ENCODE measurements around the gene BMPER.
A peak's percentile ranks its signal among the peaks of the same experiment; 100 is the strongest.

The BMPER gene

GRCh38 chr7:33892945-33893344 lies 12.4 kb upstream of the BMPER start:
- DNase-seq: no peak

DNA sequence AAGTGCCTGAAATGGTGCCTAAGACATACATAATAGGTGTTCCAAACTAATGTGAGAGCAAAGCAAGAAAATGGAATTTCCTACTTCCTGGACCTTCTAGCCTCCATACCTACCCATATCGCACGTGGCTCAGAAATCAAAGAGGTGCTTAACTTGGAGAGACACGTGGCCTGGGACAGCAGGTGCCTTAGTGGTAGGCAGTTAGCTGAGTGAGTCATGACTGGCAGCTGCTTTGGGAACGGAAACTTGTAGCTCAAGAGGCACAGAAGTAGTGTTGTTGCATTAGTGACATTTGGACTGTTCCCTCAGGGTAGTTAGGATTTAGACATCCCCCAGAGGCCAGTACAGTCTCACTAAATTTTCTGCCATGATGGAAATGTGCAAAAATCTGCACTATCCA lies 12.0 kb upstream of the BMPER start:
- DNase-seq: no peak

DNA sequence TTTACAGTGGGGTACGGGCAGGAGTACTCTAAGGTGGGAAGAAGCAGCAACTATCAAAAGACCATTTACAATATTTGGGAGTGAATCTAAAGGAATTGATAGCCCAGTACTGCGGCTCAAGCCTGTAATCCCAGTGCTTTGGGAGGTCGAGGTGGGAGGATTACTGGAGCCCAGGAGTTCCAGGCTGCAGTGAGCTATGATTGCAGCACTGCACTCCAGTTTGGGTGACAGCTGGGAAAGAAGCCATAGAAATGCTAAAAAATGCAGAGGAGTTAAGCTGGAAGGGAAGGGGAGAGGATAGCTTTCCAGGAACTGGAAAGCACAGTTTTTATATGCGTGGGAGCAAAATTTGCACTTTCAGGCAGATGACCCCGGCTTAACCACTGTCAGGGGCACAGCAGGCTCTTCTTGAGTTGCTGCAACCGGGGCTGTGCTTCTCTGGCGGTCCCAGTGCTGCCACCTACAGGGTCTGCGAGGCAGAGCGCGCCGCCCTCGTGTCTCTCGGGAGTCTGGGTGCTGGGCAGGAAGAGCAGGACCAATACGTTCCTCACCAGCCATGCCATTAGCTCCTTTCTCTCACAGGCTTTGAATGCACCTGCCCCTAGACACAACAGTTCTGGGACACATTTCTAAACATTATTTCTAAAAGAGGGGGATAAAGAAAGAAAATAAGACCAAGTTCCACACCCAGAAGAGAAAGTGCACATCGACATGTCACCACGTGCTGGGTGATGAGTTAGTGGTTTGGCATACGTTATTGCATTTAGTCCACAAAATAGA lies 10.1 kb upstream of the BMPER start:
- peak; percentile 65 for DNase-seq

GRCh38 chr7:33900501-33900900 lies 4.8 kb upstream of the BMPER start:
- no peak for DNase-seq

GRCh38 chr7:33901199-33901598 lies 4.1 kb upstream of the BMPER start:
- DNase-seq: no peak

DNA sequence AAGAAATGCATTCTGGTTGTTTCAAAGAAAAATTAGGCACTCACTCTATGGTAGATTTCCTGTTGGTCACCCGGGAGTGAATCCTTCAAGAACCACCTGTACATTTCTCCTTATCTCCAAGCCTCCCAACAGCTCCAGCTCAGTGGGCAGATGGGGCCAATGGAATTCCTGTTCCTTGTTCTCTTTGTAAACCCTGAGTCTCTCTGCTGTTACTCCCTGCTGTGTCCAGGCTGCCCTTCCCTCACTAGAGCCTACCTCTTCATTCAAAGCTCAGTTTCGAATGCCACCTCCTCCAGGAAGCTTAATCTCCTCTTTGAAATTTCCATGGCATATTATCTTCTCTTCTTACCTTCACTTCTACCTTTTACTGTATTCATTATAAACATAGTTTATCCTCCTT lies 3.5 kb upstream of the BMPER start:
- DNase-seq: no peak

- DNase-seq: no peak
Measured at GRCh38 chr7:33902746-33903145, 2.6 kb upstream of the BMPER start.

GRCh38 chr7:33903791-33904680 lies 1.3 kb upstream of the BMPER start:
- no peak for DNase-seq

DNA sequence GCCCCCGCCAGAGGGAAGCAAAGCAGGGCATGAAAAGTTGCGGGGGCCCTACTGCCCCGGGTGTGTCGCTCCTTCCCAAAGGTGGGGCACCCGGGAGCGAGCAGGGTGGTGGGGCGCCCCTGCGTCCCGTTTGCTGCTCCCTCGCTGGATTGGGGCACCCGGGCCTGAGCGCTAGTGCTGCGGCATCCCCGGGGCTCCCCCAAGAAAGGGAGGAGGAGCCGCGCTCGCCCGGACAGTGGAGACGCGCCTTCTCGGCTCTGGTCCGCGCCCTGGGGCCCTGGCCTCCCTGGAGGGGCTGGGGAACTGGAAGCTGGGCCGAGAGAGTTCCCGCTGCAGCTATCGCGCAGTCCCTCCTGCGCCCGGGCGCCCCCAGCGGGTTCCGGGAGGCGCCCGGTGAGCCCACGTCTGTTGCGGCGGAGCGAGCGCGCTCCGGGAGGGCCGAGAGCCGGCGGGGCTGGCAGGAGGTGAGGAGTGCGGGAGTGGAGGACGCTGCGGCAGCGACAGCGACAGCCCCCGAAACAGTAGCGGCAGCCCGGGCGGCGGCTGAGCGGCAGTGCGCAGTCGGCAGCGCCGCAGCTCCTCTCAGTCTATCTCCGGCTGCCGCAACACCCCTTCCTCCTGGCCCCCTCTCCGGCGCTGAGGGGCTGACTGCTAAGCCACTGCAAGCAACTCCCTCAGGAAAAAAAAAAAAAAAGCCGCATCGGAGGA lies 504 bp upstream of the BMPER start:
- no peak for DNase-seq

GRCh38 chr7:33906697-33907096 lies 1.4 kb downstream of the BMPER start:
- DNase-seq: no peak

- DNase-seq: no peak
Measured at GRCh38 chr7:33907625-33908024, 2.3 kb downstream of the BMPER start.

GRCh38 chr7:33909318-33909717 lies 4.0 kb downstream of the BMPER start:
- DNase-seq: no peak

GRCh38 chr7:33909755-33910154 lies 4.4 kb downstream of the BMPER start:
- DNase-seq: no peak

DNA sequence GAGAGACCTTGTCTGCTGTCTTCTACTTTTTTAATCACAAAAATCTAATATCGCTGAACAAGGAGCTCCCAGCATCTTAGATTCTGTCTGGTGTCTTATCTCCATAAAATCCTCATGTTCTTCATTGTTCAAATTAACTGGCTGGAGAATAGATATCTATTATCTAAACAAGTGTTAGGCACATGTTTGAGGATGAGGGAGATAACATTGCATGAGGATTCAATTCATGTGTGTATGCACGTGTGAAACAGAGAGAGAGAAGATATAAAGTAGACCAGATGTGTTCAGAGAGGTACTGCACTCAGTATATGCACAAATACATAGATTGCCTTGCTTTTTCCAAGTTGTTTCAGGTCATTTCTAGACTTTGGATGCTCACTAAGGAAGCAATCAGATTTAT lies 5.4 kb downstream of the BMPER start:
- DNase-seq: no peak

DNA sequence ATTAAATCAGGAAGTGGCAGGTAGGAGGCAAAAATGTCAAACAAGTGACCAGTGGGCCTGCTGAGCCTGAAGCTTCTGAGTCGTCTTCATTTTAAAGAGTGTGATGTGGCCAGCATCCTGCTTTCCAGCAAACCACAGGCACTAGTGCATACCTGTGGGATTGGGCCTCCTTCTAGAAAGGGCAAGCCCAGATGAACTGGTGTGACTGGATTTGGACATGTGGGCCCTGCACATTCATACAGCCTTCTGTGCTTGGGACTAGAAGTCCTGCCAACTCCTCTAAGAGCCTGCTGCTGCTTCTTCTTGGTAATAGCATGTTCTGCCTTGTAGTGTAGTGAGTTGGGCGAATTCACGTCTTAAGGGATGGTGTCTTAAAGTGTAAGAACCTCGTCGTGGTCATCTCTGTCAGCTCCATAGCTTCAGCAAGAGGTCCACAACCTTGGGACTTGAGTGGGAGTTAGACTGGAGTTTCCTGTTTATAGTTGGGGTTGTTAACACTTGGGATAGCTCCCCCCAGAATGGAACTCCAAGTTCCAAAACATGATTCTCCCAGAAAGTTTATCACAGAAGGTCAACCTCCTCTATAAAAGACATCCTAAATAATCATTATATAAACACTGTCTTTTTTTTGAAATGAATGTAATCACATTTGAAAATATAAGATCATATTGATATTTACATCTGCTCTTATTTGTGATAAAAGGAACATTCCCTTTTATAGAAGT lies 11.2 kb downstream of the BMPER start:
- no peak for DNase-seq

GRCh38 chr7:33917661-33918060 lies 12.3 kb downstream of the BMPER start:
- no peak for DNase-seq

DNA sequence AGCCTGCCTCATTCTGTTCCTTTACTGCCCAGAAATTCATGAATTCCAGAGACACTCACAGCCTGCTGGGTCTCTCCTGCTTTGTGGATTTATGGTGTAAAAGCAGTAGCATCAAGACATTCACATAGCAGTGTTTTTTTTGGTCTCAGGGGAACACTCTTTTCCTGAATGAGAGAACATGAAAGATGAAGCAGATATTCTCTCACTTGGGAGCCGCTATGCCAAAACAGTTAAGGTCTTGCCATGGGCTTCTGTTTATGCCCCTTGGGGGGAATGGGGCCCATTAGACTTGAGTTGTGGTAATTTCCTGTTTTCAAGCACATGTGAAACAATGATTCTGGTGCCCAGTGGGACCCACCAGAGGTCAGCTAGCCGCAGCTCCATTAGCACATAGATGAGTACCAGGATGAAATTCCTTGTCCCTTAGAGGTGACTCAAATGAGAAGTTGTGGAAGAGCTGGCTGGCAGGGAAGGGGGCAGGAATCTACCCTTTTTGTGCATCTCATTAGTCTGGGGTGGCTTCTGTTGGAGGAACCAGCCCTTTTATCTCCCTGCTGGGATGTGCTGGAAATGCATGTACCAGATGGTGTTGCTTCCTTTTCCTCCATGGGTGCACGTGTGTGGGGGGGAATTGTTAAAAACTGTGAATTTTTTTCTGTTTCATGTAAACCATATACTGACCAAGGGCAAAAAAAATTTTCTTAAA lies 13.3 kb downstream of the BMPER start:
- DNase-seq: no peak

- no peak for DNase-seq
Measured at GRCh38 chr7:33919449-33919848, 14.1 kb downstream of the BMPER start.

DNA sequence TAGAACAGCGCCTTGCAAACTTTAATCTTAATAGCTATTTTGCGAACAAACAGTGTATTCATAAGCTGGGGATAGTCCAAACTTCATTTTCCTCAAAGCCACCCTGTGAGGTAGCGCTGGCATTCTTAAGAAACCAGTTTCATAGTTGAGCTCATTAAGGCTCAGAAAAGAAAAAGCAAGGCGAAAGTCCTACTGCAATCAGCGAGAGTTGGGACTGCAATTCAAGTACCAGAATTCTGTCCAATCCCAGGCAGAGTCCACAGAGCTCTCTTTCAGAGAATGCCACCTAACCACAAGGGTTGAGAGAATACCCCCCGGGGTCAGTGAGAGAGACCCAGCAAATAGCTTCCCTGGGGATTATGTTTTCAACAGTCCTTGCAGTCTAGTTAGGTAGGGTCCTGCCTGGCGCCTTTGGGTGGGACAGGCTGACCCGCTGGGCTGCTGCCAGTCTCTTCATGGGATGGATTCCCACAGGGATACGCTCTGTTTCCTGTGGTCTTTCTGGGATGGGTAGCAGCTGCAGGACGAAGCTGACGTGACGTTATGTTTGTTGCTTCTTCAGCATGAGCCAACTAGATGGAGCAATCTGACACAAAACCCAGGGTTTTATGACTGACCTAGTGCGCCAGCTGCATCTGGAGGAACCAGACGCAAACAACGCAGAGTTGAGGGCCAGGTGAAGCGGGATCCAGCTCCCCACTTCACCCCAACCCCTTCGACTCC lies 16.0 kb downstream of the BMPER start:
- no peak for DNase-seq

DNA sequence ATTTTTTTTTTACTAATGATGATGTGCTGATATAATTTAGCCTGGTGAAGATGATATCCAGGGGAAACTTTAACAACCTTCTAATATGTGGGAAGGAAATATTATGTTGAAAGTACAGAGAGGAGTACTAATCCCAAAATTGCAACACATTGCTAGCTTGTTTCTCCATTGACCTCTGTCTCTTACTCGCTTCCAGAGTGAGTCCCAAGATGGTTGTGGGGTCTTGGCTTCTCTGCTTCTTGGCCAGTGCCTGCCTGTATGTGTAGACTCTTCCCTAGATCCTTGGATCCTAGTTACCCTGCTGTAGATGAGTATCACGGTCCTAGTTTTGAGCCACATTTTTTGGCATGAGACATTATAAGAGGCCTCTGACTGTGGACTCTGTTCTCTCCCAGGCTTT lies 17.5 kb downstream of the BMPER start:
- DNase-seq: no peak

DNA sequence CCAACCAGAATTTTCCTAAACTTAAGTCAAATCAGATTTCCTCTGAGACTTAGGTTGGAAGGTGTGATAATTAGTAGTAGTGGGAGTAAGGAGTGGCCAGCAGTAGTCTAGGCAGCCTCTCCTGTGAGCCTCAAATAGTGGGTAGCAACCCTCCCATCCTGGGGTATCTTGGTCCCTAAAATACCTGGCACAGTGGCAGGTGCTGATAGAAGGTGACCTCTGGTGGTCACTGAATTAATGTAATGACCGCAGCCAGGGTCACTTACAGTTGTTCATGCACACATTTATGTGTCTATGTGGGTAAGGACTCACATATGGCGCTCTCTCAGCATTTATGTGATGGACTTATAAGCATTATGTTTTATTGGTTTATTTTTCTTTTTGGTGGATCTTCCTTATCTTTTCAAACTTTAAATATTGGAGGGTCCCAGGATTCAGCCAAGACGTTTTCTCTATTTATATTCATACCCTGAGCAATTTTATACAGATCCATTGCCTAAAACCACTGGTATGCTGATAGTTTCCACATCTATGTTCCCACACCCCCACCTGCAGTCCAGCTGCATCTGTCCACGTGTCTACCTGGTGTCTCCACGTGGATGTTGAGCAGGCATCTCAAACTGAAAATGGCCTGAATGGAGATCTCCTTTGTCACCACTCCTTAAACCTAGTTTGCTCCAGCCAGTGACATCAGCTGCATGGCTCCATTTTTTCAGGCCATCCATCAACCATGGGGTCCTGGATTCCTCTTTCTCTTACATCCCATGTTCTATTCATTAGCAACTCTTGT lies 18.3 kb downstream of the BMPER start:
- no peak for DNase-seq

Data from activated T-cell treated with anti-CD3 and anti-CD28 coated beads, Interleukin-2, amount 50 U/mL, for 1 hour (primary cell).